SU-DHL-6 (cell line): ENCODE data around the gene KIF16B.

Experiments
- H2AFZ ChIP-seq: fragments of 200-600 bp; sonication (generic); 2 replicates; pipeline ENCODE4 v1.6.1; 2014; ENCODE audit warnings: low read depth, mild to moderate bottlenecking, moderate library complexity, mixed read lengths, antibody characterized with exemption, low read length; ENCODE audit not compliant: severe bottlenecking
- H3F3A ChIP-seq: fragments of 200-600 bp; shearing (Covaris generic); 2 replicates; pipeline ENCODE4 v1.6.0; 2016; ENCODE audit warnings: antibody characterized with exemption, mild to moderate bottlenecking; ENCODE audit not compliant: insufficient read depth
- H3K27ac ChIP-seq: fragments of 200-600 bp; sonication (generic); 2 replicates; pipeline ENCODE4 v1.5.1; 2016; ENCODE audit warnings: low read depth, mild to moderate bottlenecking, low read length, moderate library complexity, mixed read lengths
- H3K27me3 ChIP-seq: fragments of 200-600 bp; sonication (generic), shearing (Covaris generic); 2 replicates; pipeline ENCODE4 v1.6.0; 2014; ENCODE audit warnings: mild to moderate bottlenecking, low read length
- H3K36me3 ChIP-seq: fragments of 200-600 bp; sonication (generic); 2 replicates; pipeline ENCODE4 v1.6.1; 2014; ENCODE audit warnings: mild to moderate bottlenecking, low read length, mixed read lengths
- H3K4me2 ChIP-seq: fragments of 300-600, 200-600 bp; shearing (Covaris generic), sonication (generic); 2 replicates; pipeline ENCODE4 v1.6.0; 2014; ENCODE audit warnings: low read length, low read depth, mild to moderate bottlenecking; ENCODE audit not compliant: poor library complexity, severe bottlenecking
- H3K4me3 ChIP-seq: fragments of 200-600 bp; sonication (generic); 2 replicates; pipeline ENCODE4 v1.5.1; 2014; ENCODE audit warnings: antibody characterized with exemption, low read length, mild to moderate bottlenecking, mixed read lengths; ENCODE audit not compliant: insufficient read depth, poor library complexity, severe bottlenecking
- H3K79me2 ChIP-seq: fragments of 200-600 bp; sonication (generic); 2 replicates; pipeline ENCODE4 v1.6.1; 2014; ENCODE audit warnings: mild to moderate bottlenecking, low read length, moderate library complexity; ENCODE audit not compliant: insufficient read depth
- H3K9ac ChIP-seq: fragments of 200-600 bp; sonication (generic); 2 replicates; pipeline ENCODE4 v1.7.0; 2014; ENCODE audit warnings: mild to moderate bottlenecking, low read length
- H3K9me2 ChIP-seq: fragments of 200-600 bp; sonication (generic); replicated peaks from 2 replicates; pipeline ENCODE4 v1.6.1; 2014; ENCODE audit warnings: low read length; ENCODE audit not compliant: insufficient read depth
- H3K9me3 ChIP-seq: fragments of 200-600 bp; sonication (generic); 2 replicates; pipeline ENCODE4 v1.6.1; 2014; ENCODE audit warnings: low read length, mixed read lengths; ENCODE audit not compliant: insufficient read depth
- H4K20me1 ChIP-seq: fragments of 200-600 bp; sonication (generic); 2 replicates; pipeline ENCODE4 v1.6.1; 2014; ENCODE audit warnings: low read depth, mild to moderate bottlenecking, antibody characterized with exemption, low read length, moderate library complexity, mixed read lengths
- CTCF ChIP-seq: fragments of 200-600 bp; sonication (generic); IDR thresholded peaks from one replicate; pipeline ENCODE4 v1.5.1; 2017; ENCODE audit warnings: antibody characterized with exemption, mild to moderate bottlenecking, low read length, moderate library complexity; ENCODE audit not compliant: insufficient read depth, poor library complexity, severe bottlenecking
- EZH2phosphoT487 ChIP-seq: fragments of 200-600 bp; sonication (generic), shearing (Covaris generic); conservative IDR thresholded peaks from 2 replicates; pipeline ENCODE4 v1.6.1; 2018; ENCODE audit warnings: mild to moderate bottlenecking, antibody characterized with exemption, low read length, moderate library complexity, mixed read lengths

Gene KIF16B

DNA sequence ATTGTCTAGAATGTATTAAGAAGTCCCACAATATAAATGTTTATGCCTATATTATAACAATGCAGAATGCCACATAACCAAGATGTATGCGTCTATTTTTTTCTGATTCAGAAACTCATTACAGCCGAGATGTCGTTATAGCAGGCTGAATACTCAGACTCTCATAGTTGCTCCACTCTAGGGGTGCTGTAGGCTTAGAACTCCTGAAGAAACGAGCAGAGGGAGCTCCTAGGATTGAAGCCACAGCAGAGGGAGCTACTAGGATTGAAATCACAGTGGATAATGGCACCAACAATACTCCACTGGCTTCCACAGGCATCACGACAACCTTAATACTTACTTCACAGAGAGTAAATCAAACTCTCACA lies 208.9 kb downstream of the KIF16B start:
- no peaks in the 10 kb centered on the region for H3K27me3 ChIP-seq
- TF ChIP-seq CTCF: no peak
- no peak for TF ChIP-seq EZH2phosphoT487
- H3F3A ChIP-seq: no peaks in the 10 kb centered on the region
- no peaks in the 10 kb centered on the region for H4K20me1 ChIP-seq
- H3K9me3 ChIP-seq: no peaks in the 10 kb centered on the region
- no peaks in the 10 kb centered on the region for H3K79me2 ChIP-seq
- H3K4me3 ChIP-seq: no peak overlapping the region
- no peak overlapping the region for H3K4me2 ChIP-seq
- no peak overlapping the region for H2AFZ ChIP-seq
- H3K9me2 ChIP-seq: no peaks in the 10 kb centered on the region
- no peak overlapping the region for H3K9ac ChIP-seq
- no peaks in the 10 kb centered on the region for H3K36me3 ChIP-seq
- no peak overlapping the region for H3K27ac ChIP-seq

GRCh38 chr20:16363506-16364319 lies 209.5 kb downstream of the KIF16B start:
- Histone ChIP-seq H3K27ac (no peak overlapping the region), H3K9me2 (no peaks in the 10 kb centered on the region), H3K79me2 (no peaks in the 10 kb centered on the region), H3K27me3 (no peaks in the 10 kb centered on the region), H3K9ac (no peak overlapping the region), H4K20me1 (no peaks in the 10 kb centered on the region), H3K4me2 (no peak overlapping the region), H3K36me3 (no peaks in the 10 kb centered on the region), H3K9me3 (no peaks in the 10 kb centered on the region), H3F3A (no peaks in the 10 kb centered on the region), H3K4me3 (no peak overlapping the region), H2AFZ (no peak overlapping the region)
- TF ChIP-seq EZH2phosphoT487: no peak
- no peak for TF ChIP-seq CTCF

- Histone ChIP-seq H3K4me2 (no peak overlapping the region), H3K9me2 (no peaks in the 10 kb centered on the region), H3K9ac (no peak overlapping the region), H3K4me3 (no peak overlapping the region), H3K27me3 (no peaks in the 10 kb centered on the region), H3K27ac (no peak overlapping the region), H2AFZ (no peak overlapping the region), H3F3A (no peaks in the 10 kb centered on the region), H4K20me1 (no peaks in the 10 kb centered on the region), H3K9me3 (no peaks in the 10 kb centered on the region), H3K36me3 (no peaks in the 10 kb centered on the region), H3K79me2 (no peaks in the 10 kb centered on the region)
- TF ChIP-seq EZH2phosphoT487 (no peak), CTCF (no peak)
These were observed 210.6 kb downstream of the KIF16B start for GRCh38 chr20:16362642-16363041.
